ENCODE data around the gene SUSD4.

Gene SUSD4

GRCh38 chr1:223248770-223249140, 115.2 kb downstream of the SUSD4 start:
- no peak for DNase-seq (ENCODE audit: low read depth)

GRCh38 chr1:223248001-223248769, 115.8 kb downstream of the SUSD4 start:
- no peak for DNase-seq (ENCODE audit: low read depth)

GRCh38 chr1:223246476-223247112, 117.4 kb downstream of the SUSD4 start:
- DNase-seq (ENCODE audit: low read depth), result no peak

GRCh38 chr1:223245983-223246382, 118.0 kb downstream of the SUSD4 start:
- no peak for DNase-seq (ENCODE audit: low read depth)

- DNase-seq (ENCODE audit: low read depth), result no peak
Observed at GRCh38 chr1:223245411-223245810, 118.6 kb downstream of the SUSD4 start.

- no peak for DNase-seq (ENCODE audit: low read depth)
Observed at GRCh38 chr1:223244366-223245103, 119.4 kb downstream of the SUSD4 start.

- no peak for DNase-seq (ENCODE audit: low read depth)
Observed at GRCh38 chr1:223243441-223244050, 120.4 kb downstream of the SUSD4 start.

GRCh38 chr1:223242971-223243370, 121.0 kb downstream of the SUSD4 start:
- no peak for DNase-seq (ENCODE audit: low read depth)

GRCh38 chr1:223242382-223242955, 121.5 kb downstream of the SUSD4 start:
- no peak for DNase-seq (ENCODE audit: low read depth)

GRCh38 chr1:223240122-223240521, 123.9 kb downstream of the SUSD4 start:
- no peak for DNase-seq (ENCODE audit: low read depth)

- DNase-seq (ENCODE audit: low read depth), result no peak
Observed at GRCh38 chr1:223235091-223235490, 128.9 kb downstream of the SUSD4 start.

GRCh38 chr1:223234534-223234933, 129.4 kb downstream of the SUSD4 start:
- no peak for DNase-seq (ENCODE audit: low read depth)

GRCh38 chr1:223234170-223234514, 129.8 kb downstream of the SUSD4 start:
- no peak for DNase-seq (ENCODE audit: low read depth)

- no peak for DNase-seq (ENCODE audit: low read depth)
Observed at GRCh38 chr1:223233410-223234169, 130.4 kb downstream of the SUSD4 start.

- DNase-seq (ENCODE audit: low read depth), result no peak
Observed at GRCh38 chr1:223233019-223233409, 131.0 kb downstream of the SUSD4 start.

GRCh38 chr1:223231581-223231980, 132.4 kb downstream of the SUSD4 start:
- no peak for DNase-seq (ENCODE audit: low read depth)

GRCh38 chr1:223231011-223231572, 132.9 kb downstream of the SUSD4 start:
- DNase-seq (ENCODE audit: low read depth), result no peak

- no peak for DNase-seq (ENCODE audit: low read depth)
Observed at GRCh38 chr1:223230161-223230881, 133.7 kb downstream of the SUSD4 start.

GRCh38 chr1:223229756-223230155, 134.2 kb downstream of the SUSD4 start:
- no peak for DNase-seq (ENCODE audit: low read depth)

- no peak for DNase-seq (ENCODE audit: low read depth)
Observed at GRCh38 chr1:223228931-223229528, 134.9 kb downstream of the SUSD4 start.
